IPS-18c (cell line): ENCODE measurements around the gene PLEKHJ1.
A peak's percentile ranks its signal among the peaks of the same experiment; 100 is the strongest.

Source experiments
- H3K4me3 ChIP-seq: 2 replicates; pipeline ENCODE4 v1.7.0; 2013; ENCODE audit warnings: low read depth, mild to moderate bottlenecking, low read length, moderate library complexity; ENCODE audit not compliant: insufficient read depth
- H3K9me3 ChIP-seq: one replicate; pipeline ENCODE4 v1.6.1; 2013; ENCODE audit warnings: mild to moderate bottlenecking, low read length, moderate library complexity; ENCODE audit not compliant: control insufficient read depth, insufficient read depth

Gene PLEKHJ1

GRCh38 chr19:2271234-2272103, 35.3 kb upstream of the PLEKHJ1 start:
- H3K9me3 ChIP-seq, result no peaks in the 10 kb centered on the region
- peak overlapping the region; percentile 98 for H3K4me3 ChIP-seq

DNA sequence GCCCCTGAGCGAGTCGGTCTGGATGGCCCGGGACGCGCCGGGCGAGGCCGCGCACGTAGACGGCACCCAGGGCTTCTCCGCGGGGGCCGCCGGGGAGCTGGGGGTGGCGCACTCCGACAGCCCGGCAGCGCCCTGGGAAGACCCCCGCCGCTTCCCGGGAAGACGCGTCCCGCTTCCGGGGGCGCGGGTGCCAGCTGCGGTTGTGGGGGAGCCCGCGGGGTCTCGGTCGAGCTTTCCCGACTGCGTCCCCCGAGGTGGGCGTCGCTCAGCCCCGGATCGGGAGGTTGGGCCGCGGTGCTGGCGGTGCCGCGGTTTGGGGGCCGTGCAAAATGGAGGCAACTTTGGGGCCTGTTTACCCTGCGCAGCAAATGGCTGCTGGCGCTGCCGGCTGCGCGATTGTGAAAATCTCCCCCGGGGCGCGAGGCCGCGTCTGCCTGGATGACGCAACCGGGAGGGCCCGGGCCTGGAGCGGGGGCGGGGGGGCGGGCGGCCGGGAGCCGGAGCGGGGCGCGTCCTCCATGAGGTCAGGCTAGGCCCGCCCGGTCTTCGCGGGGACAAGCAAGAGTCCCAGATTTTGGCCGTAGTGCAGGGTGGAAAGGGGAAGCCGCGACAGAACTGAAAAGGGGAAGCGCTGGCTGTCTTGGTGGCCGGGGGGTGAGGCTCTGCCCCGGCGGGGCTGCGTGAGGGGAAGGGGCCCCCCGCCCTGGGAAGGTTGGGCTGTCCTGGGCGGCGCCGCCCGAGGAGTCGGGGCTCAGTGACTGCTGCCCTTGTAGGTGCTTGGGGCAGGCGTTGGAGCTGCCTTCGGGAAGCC, 34.5 kb upstream of the PLEKHJ1 start:
- Histone ChIP-seq H3K4me3 (peak overlapping the region; percentile 98), H3K9me3 (no peaks in the 10 kb centered on the region)

GRCh38 chr19:2270157-2270422, 34.0 kb upstream of the PLEKHJ1 start:
- Histone ChIP-seq H3K9me3 (no peaks in the 10 kb centered on the region), H3K4me3 (peak overlapping the region; percentile 98)

DNA sequence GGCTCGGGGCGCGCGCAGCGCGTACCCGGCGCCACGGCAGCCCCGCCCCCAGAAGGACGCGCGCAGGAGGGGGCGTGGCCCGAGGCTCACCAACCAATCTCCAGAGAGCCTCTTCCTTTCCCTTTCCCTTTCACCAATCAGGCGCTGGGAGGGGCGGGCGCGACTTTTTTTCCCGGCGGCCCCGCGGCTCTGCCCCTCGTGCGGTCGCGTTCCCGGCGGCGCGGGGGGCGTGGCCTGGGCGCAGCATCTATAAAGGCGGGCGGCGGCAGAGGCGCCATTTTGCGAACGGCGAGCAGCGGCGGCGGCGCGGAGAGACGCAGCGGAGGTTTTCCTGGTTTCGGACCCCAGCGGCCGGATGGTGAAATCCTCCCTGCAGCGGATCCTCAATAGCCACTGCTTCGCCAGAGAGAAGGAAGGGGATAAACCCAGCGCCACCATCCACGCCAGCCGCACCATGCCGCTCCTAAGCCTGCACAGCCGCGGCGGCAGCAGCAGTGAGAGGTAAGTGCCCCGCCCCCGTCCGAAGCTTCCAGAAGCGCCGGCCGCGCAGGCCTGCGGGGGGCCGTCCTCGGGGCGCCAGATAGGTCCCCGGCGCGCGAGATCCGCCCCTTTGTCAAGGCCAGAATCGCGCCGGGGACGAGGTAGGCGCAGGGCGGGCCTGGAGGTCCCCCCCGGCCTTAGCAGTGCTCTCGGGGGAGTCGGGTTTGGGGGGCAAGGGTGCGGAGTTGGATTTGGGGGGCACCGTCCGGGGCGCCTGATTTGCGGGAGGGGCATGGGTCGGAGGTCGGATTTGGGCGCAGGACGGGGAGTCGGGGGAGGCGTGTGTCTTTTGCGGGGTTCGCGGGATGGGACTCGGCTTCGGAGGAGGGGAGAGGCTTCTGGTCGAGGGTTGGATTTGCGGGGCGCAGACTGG, 33.4 kb upstream of the PLEKHJ1 start:
- no peaks in the 10 kb centered on the region for H3K9me3 ChIP-seq
- peak overlapping the region; percentile 98 for H3K4me3 ChIP-seq

DNA sequence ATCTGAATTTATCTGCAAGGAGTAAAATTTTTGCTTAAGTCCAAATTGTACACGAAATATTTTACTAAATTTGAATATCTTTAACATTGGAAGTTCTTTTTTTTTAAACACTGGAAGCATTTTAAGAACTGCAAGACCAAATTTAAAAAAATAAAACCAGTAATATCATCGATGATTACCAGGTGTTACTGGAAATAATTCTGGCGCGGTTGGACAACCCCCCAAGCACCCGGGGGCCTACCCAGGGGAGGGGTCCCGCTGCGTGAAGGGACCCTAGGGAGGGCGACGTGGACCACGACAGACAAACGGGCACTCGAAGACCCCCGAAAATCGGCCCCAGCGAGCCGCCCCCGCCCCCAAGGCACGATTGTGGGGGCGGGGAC, 32.7 kb upstream of the PLEKHJ1 start:
- Histone ChIP-seq H3K4me3 (peak overlapping the region; percentile 78), H3K9me3 (no peaks in the 10 kb centered on the region)

DNA sequence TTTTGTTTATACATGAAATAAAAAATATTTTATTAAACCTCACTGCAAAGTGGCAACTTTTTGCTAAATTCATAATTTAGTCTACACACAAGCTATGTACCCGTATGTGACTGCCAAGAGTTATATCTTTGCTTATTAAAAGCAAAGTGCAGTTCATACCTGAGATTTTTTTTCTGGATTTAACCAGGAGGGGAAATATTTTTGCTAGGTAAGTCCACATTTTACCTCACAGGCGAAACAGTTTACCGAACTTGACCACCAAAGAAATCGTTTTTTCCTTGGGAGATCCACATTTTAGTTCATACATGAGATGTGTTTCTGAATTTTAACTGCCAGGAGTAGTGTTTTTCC, 32.3 kb upstream of the PLEKHJ1 start:
- H3K9me3 ChIP-seq, result no peaks in the 10 kb centered on the region
- peak overlapping the region; percentile 78; the same call in 1 of the 2 replicates for H3K4me3 ChIP-seq

- Histone ChIP-seq H3K9me3 (no peaks in the 10 kb centered on the region), H3K4me3 (no peak overlapping the region)
Measured at GRCh38 chr19:2266183-2266993, 30.3 kb upstream of the PLEKHJ1 start.

- no peaks in the 10 kb centered on the region for H3K9me3 ChIP-seq
- H3K4me3 ChIP-seq, result no peak overlapping the region
Measured at GRCh38 chr19:2261438-2262172, 25.5 kb upstream of the PLEKHJ1 start.

DNA sequence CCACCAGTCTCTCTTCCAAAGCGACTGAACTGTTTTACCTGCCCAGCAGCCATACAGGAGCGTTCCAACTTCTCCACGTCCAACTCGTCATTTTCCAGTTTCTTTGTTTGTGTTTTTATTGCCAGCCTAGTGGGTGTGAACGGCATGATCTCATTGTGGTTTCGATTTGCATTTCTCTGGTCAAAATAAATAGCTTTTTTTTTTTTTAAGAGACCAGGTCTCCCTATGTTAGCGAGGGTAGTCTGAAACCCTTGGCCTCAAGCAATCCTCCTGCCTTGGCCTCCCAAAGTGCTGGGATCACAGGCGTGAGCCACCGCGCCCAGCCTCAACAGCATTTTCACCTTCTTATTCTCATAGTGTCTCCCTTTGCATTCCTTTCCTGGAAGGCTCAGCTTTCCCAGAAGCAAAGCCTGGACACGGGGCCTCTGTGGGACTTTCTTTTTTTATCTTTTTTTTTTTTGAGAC, 24.2 kb upstream of the PLEKHJ1 start:
- Histone ChIP-seq H3K9me3 (no peaks in the 10 kb centered on the region), H3K4me3 (no peak overlapping the region)

DNA sequence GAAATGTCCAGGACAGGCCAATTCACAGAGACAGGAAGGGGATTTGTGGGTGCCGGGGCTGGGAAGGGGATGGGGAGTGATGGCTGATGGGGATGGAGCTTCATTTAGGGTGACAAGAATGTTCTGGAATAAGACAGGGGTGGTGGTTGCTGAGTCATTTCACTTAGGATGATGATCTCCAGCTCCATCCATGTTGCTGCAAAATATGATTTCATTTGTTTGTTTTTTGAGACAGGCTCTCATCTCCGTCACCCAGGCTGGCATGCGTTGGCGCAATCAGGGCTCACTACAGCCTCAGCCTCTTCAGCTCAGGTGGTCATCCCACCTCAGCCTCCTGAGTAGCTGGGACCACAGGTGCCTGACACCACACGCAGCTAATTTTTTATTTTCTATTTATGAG, 23.2 kb upstream of the PLEKHJ1 start:
- Histone ChIP-seq H3K9me3 (no peaks in the 10 kb centered on the region), H3K4me3 (no peak overlapping the region)

DNA sequence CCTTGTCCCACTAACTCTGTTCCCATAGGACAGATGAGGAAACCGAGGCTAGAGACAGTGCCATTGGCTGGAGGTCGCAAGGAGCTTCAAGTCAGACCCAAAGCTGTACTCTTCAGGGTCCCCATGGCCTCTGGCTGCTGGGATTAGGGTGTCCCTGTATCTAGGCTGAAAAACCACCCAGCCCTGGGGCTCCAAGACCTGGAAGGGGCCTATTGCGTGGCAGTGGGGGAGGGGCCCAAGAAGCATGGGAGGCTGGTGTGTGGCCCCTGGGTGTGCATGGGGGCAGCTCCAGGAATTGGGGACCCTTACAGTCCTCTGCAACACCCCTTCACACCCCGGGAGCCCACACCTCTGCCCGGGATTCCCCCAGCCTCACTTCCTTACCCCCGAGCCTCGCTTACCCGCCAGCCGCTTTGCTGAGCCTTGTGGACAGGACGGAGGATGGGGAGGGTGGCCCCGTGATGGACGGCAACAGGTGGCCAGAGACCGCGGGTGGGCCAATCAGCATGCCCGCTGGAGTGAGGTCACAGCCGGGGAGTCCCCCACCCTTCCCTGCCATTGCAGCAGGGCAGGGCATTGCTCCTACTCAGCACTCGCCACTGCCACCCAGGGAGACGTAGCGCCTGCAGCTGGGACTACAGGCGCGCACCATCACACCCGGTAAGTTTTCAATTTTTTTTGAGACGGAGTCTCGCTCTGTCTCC, 20.0 kb upstream of the PLEKHJ1 start, which contains the start of gene JSRP1:
TSS of gene JSRP1 (minus strand) at position 436 of the 704 bp plus-strand sequence. CDS start 1,103 bp downstream, outside the sequence.
- Histone ChIP-seq H3K9me3 (no peaks in the 10 kb centered on the region), H3K4me3 (no peak within 1 kb of the TSS)

GRCh38 chr19:2255112-2255845, 19.1 kb upstream of the PLEKHJ1 start:
- no peak overlapping the region for H3K4me3 ChIP-seq

DNA sequence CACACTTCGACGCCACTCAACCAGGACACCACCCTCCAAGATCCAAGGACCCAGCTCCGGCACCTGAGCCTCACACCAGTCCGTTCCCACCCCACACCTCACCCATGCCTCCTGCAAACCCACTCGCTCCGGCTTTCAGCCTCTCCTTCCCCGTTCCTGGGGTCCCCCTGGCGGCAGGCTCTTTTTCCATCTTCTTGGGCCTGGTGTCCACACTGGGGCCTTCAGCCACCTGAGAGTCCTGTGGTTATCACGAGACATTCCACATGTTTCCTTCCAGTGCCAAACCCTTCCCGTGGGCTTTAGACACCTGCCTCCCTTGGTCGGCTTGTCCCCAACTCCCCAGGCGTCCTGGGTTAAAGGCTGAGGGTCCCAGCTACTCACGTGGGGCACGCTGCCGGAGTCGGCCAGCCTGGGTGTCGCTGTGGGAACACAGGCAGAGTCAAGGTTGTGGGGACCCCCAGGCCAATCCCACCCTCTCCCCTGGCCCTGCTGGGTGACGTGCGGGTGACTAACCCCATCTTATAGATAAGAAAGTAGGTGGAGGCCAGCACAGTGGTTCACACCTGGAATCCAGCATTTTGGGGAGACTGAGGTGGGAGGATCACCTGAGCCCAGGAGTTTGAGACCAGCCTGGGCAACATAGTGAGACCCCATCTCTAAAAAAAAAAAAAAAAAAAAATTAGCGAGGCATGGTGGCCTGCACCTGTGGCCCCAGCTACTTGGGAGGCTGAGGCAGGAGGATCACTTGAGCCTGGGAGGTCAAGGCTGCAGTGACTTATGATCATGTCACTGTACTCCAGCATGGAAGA, 18.1 kb upstream of the PLEKHJ1 start:
- Histone ChIP-seq H3K4me3 (peak overlapping the region; percentile 57), H3K9me3 (no peaks in the 10 kb centered on the region)

More at GRCh38 chr19:2255112-2255845, 19.1 kb upstream of the PLEKHJ1 start:
- H3K9me3 ChIP-seq, result no peaks in the 10 kb centered on the region
